Activated CD8-positive, alpha-beta memory T cell treated with anti-CD3 and anti-CD28 coated beads, Interleukin-2, amount 10 ng/mL, durations not matched to agents 7 days and 5 days (primary cell): ENCODE data around the gene SOWAHA. TPM values are rescaled to one million over a fixed set of nuclear protein-coding genes. Genes with fewer than 3 reads are reported as not detected.
A peak's percentile ranks its signal among the peaks of the same experiment; 100 is the strongest.

Experiments
- ATAC-seq: fragments of 150-1000 bp; cut with Tn5 transposase; one replicate; pipeline ENCODE4 v1.10.0; 2021; ENCODE audit warnings: moderate library complexity
- CTCF ChIA-PET: fragments of 350-600 bp; sonication (Branson Sonifier 250); formaldehyde crosslinking; loops from one replicate; lab custom pipeline; 2021; ENCODE audit warnings: antibody characterized with exemption; lab: Charles Lee
- DNase-seq: peaks from one replicate; pipeline ENCODE4 v3.0.0-alpha.2; 2020
- H3K27ac Mint-ChIP-seq: one replicate; pipeline ENCODE4 v1.8.0; 2021; ENCODE audit warnings: mild to moderate bottlenecking, mixed read lengths
- H3K27me3 Mint-ChIP-seq: one replicate; pipeline ENCODE4 v1.8.0; 2021; ENCODE audit warnings: mixed read lengths
- H3K36me3 Mint-ChIP-seq: one replicate; pipeline ENCODE4 v1.8.0; 2021; ENCODE audit warnings: mild to moderate bottlenecking, mixed read lengths
- H3K4me1 Mint-ChIP-seq: one replicate; pipeline ENCODE4 v1.8.0; 2021; ENCODE audit warnings: mixed read lengths
- H3K4me3 Mint-ChIP-seq: one replicate; pipeline ENCODE4 v1.8.0; 2021; ENCODE audit warnings: mild to moderate bottlenecking, moderate library complexity, mixed read lengths
- H3K9me3 Mint-ChIP-seq: one replicate; pipeline ENCODE4 v1.8.0; 2022; ENCODE audit warnings: low read depth, mixed read lengths
- total RNA-seq, 2 experiments: library from RNA; stranded (reverse); gene quantifications; one replicate each; pipeline ENCODE4 v1.2.3, GENCODE V29; 2021

Gene SOWAHA
- total RNA-seq, 2 experiments from 2014 or later = 0.42 TPM; not detected in 1

GRCh38 chr5:132860742-132861141 is 47.6 kb downstream of the SOWAHA start:
- peaks cover 12% of the 10 kb centered on the region for H3K27me3 Mint-ChIP-seq
- no peaks in the 10 kb centered on the region for H3K9me3 Mint-ChIP-seq
- H3K36me3 Mint-ChIP-seq = no peaks in the 10 kb centered on the region
- H3K4me3 Mint-ChIP-seq = no peak overlapping the region
- H3K4me1 Mint-ChIP-seq = peaks cover 7% of the 10 kb centered on the region
- CTCF ChIA-PET = interaction anchor here (0.7 to 1.8 kb wide), 5 partner anchors 12 to 335 kb away, joined by 3 to 5 read pairs (median 4); partner anchors contain the start of gene SHROOM1
- no peak for DNase-seq
- no peak for ATAC-seq
- no peak overlapping the region for H3K27ac Mint-ChIP-seq

- CTCF ChIA-PET = interaction anchor here (0.9 to 4.5 kb wide), 7 partner anchors 12 to 46 kb away, joined by 3 to 19 read pairs (median 5); partner anchors contain the start of gene SHROOM1
- peaks cover 5% of the 10 kb centered on the region for H3K27me3 Mint-ChIP-seq
- H3K4me3 Mint-ChIP-seq = peak overlapping the region; percentile 93
- H3K27ac Mint-ChIP-seq = peak overlapping the region; percentile 99
- peaks cover 15% of the 10 kb centered on the region for H3K36me3 Mint-ChIP-seq
- ATAC-seq (peak; percentile 38), DNase-seq (no peak)
- peaks cover 28% of the 10 kb centered on the region for H3K4me1 Mint-ChIP-seq
- H3K9me3 Mint-ChIP-seq = no peaks in the 10 kb centered on the region
Observed at GRCh38 chr5:132865668-132866341, 52.7 kb downstream of the SOWAHA start.

Other genes starting within 250 kb of the SOWAHA start
- 100 to 1,000 TPM in 1 of 2 experiments, 1 to 10 TPM in 1; 4.8 to 119 TPM for gene IL13, start 155.1 kb upstream of the SOWAHA start, total RNA-seq
- gene IL4, start 139.3 kb upstream of the SOWAHA start, total RNA-seq = 1 to 10 TPM in 1 of 2 experiments, under 1 TPM in 1; 0.53 to 2.5 TPM
- gene KIF3A, start 75.8 kb upstream of the SOWAHA start, total RNA-seq = 10 to 100 TPM; 18.2 to 38.8 TPM
- gene CCNI2, start 65.9 kb upstream of the SOWAHA start, total RNA-seq = 10 to 100 TPM; 16.7 to 52.5 TPM
- gene SEPTIN8, start 36.1 kb upstream of the SOWAHA start, total RNA-seq = 10 to 100 TPM; 43.7 to 57.3 TPM
- 10 to 100 TPM in 1 of 2 experiments, 1 to 10 TPM in 1; 4.4 to 11.5 TPM for gene SHROOM1, start 17.3 kb downstream of the SOWAHA start, total RNA-seq
- gene GDF9, start 53.2 kb downstream of the SOWAHA start, total RNA-seq = under 1 TPM; 0.26 to 0.67 TPM
- gene UQCRQ, start 53.3 kb downstream of the SOWAHA start, total RNA-seq = 100 to 1,000 TPM; 344 to 446 TPM
- 1 to 10 TPM; 2.7 to 6.0 TPM for gene LEAP2, start 60.4 kb downstream of the SOWAHA start, total RNA-seq
- 10 to 100 TPM; 32.6 to 34.7 TPM for gene AFF4, start 150.3 kb downstream of the SOWAHA start, total RNA-seq
- gene ZCCHC10, start 213.2 kb downstream of the SOWAHA start, total RNA-seq = 10 to 100 TPM; 24.7 to 32.0 TPM
- gene HSPA4, start 238.7 kb downstream of the SOWAHA start, total RNA-seq = 100 to 1,000 TPM; 105 to 169 TPM